PC-9 (cell line): Measurements from ENCODE around the gene COLQ. TPM values are rescaled to one million over a fixed set of nuclear protein-coding genes. Genes with fewer than 3 reads are reported as not detected.

Experiments used
- BruUV-seq: library from RNA; stranded (reverse); fragments of 400-500 nt; replicated peaks from 2 replicates; lab custom pipeline; 2021; lab: Mats Ljungman, UMichigan
- CTCF ChIA-PET: fragments of 300-600 bp; sonication (Branson Sonifier 250); formaldehyde crosslinking; loops from one replicate; lab custom pipeline; 2022; ENCODE audit warnings: antibody characterized with exemption; lab: Charles Lee
- POLR2A ChIA-PET: fragments of 300-600 bp; sonication (Branson Sonifier 250); formaldehyde crosslinking; loops from one replicate; lab custom pipeline; 2022; ENCODE audit warnings: antibody characterized with exemption; ENCODE audit not compliant: unreplicated experiment; lab: Charles Lee
- DNase-seq, 2 experiments: peaks; one replicate each; pipeline versions ENCODE4 v3.0.0 to v3.0.0-alpha.2; 2015 to 2022; ENCODE audit warnings: mixed read lengths in 1 of 2
- H2AFZ ChIP-seq: fragments of 200-600 bp; sonication (generic); 2 replicates; pipeline ENCODE4 v1.8.1; 2017; ENCODE audit warnings: antibody characterized with exemption
- H3F3A ChIP-seq: fragments of 200-600 bp; sonication (generic); 2 replicates; pipeline ENCODE4 v1.8.1; 2017; ENCODE audit warnings: antibody characterized with exemption, mild to moderate bottlenecking, low read depth; ENCODE audit not compliant: insufficient read depth
- H3K27ac ChIP-seq: fragments of 200-600 bp; sonication (generic); 2 replicates; pipeline ENCODE4 v1.6.1; 2016; ENCODE audit warnings: mixed run types
- H3K27me3 ChIP-seq: fragments of 200-600 bp; sonication (generic); 2 replicates; pipeline ENCODE4 v1.6.1; 2016; ENCODE audit warnings: low read depth, mixed run types; ENCODE audit not compliant: insufficient read depth
- H3K36me3 ChIP-seq: fragments of 200-600 bp; sonication (generic); 2 replicates; pipeline ENCODE4 v1.6.1; 2016; ENCODE audit warnings: low read depth, mixed run types
- H3K4me1 ChIP-seq: fragments of 200-600 bp; sonication (generic); replicated peaks from 2 replicates; pipeline ENCODE4 v1.6.1; 2016; ENCODE audit warnings: mixed run types; ENCODE audit not compliant: insufficient read depth
- H3K4me2 ChIP-seq: fragments of 200-600 bp; sonication (generic); 2 replicates; pipeline ENCODE4 v1.6.1; 2017; ENCODE audit warnings: mixed run types
- H3K4me3 ChIP-seq: fragments of 200-600 bp; sonication (generic); 2 replicates; pipeline ENCODE4 v1.6.1; 2016; ENCODE audit warnings: mixed run types
- H3K79me2 ChIP-seq: fragments of 200-600 bp; sonication (generic); 2 replicates; pipeline ENCODE4 v1.6.1; 2017; ENCODE audit warnings: low read depth, mixed run types
- H3K9me2 ChIP-seq: fragments of 200-600 bp; sonication (generic); 2 replicates; pipeline ENCODE4 v1.8.1; 2017; ENCODE audit warnings: mild to moderate bottlenecking; ENCODE audit not compliant: insufficient read depth
- H3K9me3 ChIP-seq: fragments of 200-600 bp; sonication (generic); 2 replicates; pipeline ENCODE4 v1.8.1; 2016; ENCODE audit warnings: low read depth; ENCODE audit not compliant: insufficient read depth
- H4K20me1 ChIP-seq: fragments of 200-600 bp; sonication (generic); 2 replicates; pipeline ENCODE4 v1.8.1; 2017; ENCODE audit not compliant: insufficient read depth
- EZH2 ChIP-seq: fragments of 200-600 bp; sonication (generic); IDR thresholded peaks from 2 replicates; pipeline ENCODE4 v1.8.0; 2017; ENCODE audit warnings: antibody characterized with exemption, low read depth
- intact Hi-C: fragments of 100-400 bp; cut with micrococcal nuclease; formaldehyde crosslinking; loops from one replicate; pipeline ENCODE4 v1.10.0; 2022; ENCODE audit not compliant: unreplicated experiment
- total RNA-seq: library from RNA; stranded (reverse); gene quantifications from 2 replicates; pipeline ENCODE4 v1.2.3, GENCODE V29; 2021
- TF ChIP-seq, protein P1 (sequence below): fragments of 200-600 bp; sonication (generic); conservative IDR thresholded peaks from 2 replicates; pipeline ENCODE4 v1.6.1; 2017; ENCODE audit warnings: mixed run types, antibody characterized with exemption, mild to moderate bottlenecking, moderate library complexity

Gene COLQ
- total RNA-seq, 1 experiment from 2014 or later, result 0.79 TPM

DNA sequence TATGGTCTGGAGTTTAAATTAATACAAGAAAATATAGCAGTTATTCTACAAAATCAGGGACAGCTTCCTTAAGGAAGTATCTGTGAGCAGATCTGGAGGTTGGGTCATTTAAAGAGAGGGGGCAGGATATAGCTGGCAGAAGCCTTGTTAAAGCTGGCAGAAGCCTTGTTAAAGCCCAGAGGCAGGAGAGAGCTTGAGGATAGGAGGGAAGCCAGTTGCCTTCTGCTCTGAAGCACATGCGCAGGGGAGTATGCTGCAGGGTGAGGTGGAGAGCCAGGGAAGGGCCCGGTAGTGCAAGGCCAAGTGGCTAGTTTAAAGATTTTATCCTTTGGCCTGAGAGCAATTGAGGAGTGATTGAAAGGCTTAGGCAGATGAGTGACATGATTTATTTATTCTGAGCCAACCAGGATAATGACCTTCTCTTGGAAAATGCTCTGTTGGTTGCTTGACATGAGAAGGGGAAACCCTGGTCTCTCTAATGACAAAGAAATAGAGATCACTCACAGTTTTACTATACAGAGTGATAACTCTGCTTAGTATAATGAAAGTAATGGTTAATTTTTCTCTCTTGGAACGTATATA is 90.2 kb downstream of the COLQ start:
- H3K4me3 ChIP-seq, result no peak overlapping the region
- intact Hi-C loops, result no loop called here
- POLR2A ChIA-PET, result no interaction called here
- no peaks in the 10 kb centered on the region for H3K9me2 ChIP-seq
- no peaks in the 10 kb centered on the region for H3K9me3 ChIP-seq
- peaks cover 56% of the 10 kb centered on the region for H3K79me2 ChIP-seq
- TF ChIP-seq EZH2, result no peak
- TF ChIP-seq, protein P1, sequence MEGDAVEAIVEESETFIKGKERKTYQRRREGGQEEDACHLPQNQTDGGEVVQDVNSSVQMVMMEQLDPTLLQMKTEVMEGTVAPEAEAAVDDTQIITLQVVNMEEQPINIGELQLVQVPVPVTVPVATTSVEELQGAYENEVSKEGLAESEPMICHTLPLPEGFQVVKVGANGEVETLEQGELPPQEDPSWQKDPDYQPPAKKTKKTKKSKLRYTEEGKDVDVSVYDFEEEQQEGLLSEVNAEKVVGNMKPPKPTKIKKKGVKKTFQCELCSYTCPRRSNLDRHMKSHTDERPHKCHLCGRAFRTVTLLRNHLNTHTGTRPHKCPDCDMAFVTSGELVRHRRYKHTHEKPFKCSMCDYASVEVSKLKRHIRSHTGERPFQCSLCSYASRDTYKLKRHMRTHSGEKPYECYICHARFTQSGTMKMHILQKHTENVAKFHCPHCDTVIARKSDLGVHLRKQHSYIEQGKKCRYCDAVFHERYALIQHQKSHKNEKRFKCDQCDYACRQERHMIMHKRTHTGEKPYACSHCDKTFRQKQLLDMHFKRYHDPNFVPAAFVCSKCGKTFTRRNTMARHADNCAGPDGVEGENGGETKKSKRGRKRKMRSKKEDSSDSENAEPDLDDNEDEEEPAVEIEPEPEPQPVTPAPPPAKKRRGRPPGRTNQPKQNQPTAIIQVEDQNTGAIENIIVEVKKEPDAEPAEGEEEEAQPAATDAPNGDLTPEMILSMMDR, result no peak
- H3K4me2 ChIP-seq, result no peak overlapping the region
- no peak overlapping the region for H2AFZ ChIP-seq
- no peak overlapping the region for H3K27ac ChIP-seq
- no peak for DNase-seq
- H3K36me3 ChIP-seq, result peaks cover 28% of the 10 kb centered on the region; the same call in 1 of the 2 replicates
- peaks cover 15% of the 10 kb centered on the region for H3K4me1 ChIP-seq
- H3K27me3 ChIP-seq, result no peaks in the 10 kb centered on the region
- BruUV-seq, result no TSS peak
- H4K20me1 ChIP-seq, result peaks cover 32% of the 10 kb centered on the region
- CTCF ChIA-PET, result no interaction called here
- no peaks in the 10 kb centered on the region for H3F3A ChIP-seq

GRCh38 chr3:15430624-15431023 is 90.9 kb downstream of the COLQ start:
- no peak overlapping the region for H3K27ac ChIP-seq
- no peak for DNase-seq
- H3K79me2 ChIP-seq, result peaks cover 63% of the 10 kb centered on the region
- peaks cover 32% of the 10 kb centered on the region for H4K20me1 ChIP-seq
- no peak overlapping the region for H3K4me2 ChIP-seq
- no peaks in the 10 kb centered on the region for H3F3A ChIP-seq
- H3K9me3 ChIP-seq, result no peaks in the 10 kb centered on the region
- TF ChIP-seq, protein P1, result no peak
- no peak for TF ChIP-seq EZH2
- H3K36me3 ChIP-seq, result peaks cover 25% of the 10 kb centered on the region; the same call in 1 of the 2 replicates
- no peaks in the 10 kb centered on the region for H3K27me3 ChIP-seq
- no peak overlapping the region for H3K4me3 ChIP-seq
- no peak overlapping the region for H2AFZ ChIP-seq
- H3K4me1 ChIP-seq, result peaks cover 20% of the 10 kb centered on the region
- no peaks in the 10 kb centered on the region for H3K9me2 ChIP-seq
- CTCF ChIA-PET, result no interaction called here
- POLR2A ChIA-PET, result no interaction called here
- intact Hi-C loops, result no loop called here
- no TSS peak for BruUV-seq

- Histone ChIP-seq H2AFZ (no peak overlapping the region), H3F3A (no peaks in the 10 kb centered on the region), H3K4me1 (peaks cover 20% of the 10 kb centered on the region), H3K36me3 (peaks cover 29% of the 10 kb centered on the region; the same call in 1 of the 2 replicates), H4K20me1 (peaks cover 28% of the 10 kb centered on the region), H3K4me3 (peak overlapping the region; percentile 96), H3K9me2 (no peaks in the 10 kb centered on the region), H3K27ac (no peak overlapping the region), H3K9me3 (no peaks in the 10 kb centered on the region), H3K4me2 (peak overlapping the region; percentile 93), H3K27me3 (no peaks in the 10 kb centered on the region), H3K79me2 (peaks cover 64% of the 10 kb centered on the region)
- ChIA-PET POLR2A (no interaction called here), CTCF (no interaction called here)
- no TSS peak for BruUV-seq
- DNase-seq, result no peak
- intact Hi-C loops, result loop anchor here (5.0 kb wide), 1 partner anchor 133 kb away; no protein-coding TSS in a partner anchor
- TF ChIP-seq, protein P1, result no peak
These were observed 92.4 kb downstream of the COLQ start for GRCh38 chr3:15429080-15429479.
